ENCODE data around the gene MED9. TPM values are rescaled to one million over a fixed set of nuclear protein-coding genes. Genes with fewer than 3 reads are reported as not detected.

MED9 gene
- total and polyA plus RNA-seq, 2 of the 8 experiments (the other 6 are each of a cell fraction or from before 2014, with no cell fraction given) = 15.8 to 19.7 TPM

GRCh38 chr17:17446666-17447155 lies 30.1 kb upstream of the MED9 start:
- Histone ChIP-seq H3K27me3 (replicated peaks in 1 of 4; ENCODE audit: control insufficient read depth in 3 of 4, extremely low read depth in 1 of 4, insufficient read depth in 3 of 4, low read length in 3 of 4) (no peaks in the 10 kb centered on the region), H3K14ac (ENCODE audit: insufficient read length) (no peak overlapping the region), H2BK20ac (ENCODE audit: low read length) (no peak overlapping the region), H4K5ac (ENCODE audit: insufficient read length, low read depth, low read length) (no peak overlapping the region), H3K56ac (replicated peaks; ENCODE audit: insufficient read length, low read depth, low read length) (no peak overlapping the region), H3K23ac (ENCODE audit: insufficient read length) (no peak overlapping the region), H3K9me3 (ENCODE audit: insufficient read depth in 2 of 2, low read depth in 1 of 2, low read length in 1 of 2) (no peaks in the 10 kb centered on the region), H2BK5ac (ENCODE audit: low read depth, low read length) (no peak overlapping the region), H3K79me1 (ENCODE audit: low read depth, low read length) (no peaks in the 10 kb centered on the region), H2BK120ac (replicated peaks; ENCODE audit: low read depth, low read length) (no peak overlapping the region), H4K20me1 (replicated peaks in 1 of 2; ENCODE audit: control insufficient read depth in 1 of 2, insufficient read depth in 2 of 2, low read length in 2 of 2) (no peaks in the 10 kb centered on the region), H3K36me3 (ENCODE audit: control insufficient read depth in 2 of 4, insufficient read depth in 4 of 4, low read length in 3 of 4) (no peaks in the 10 kb centered on the region), H3K4me2 (ENCODE audit: insufficient read depth in 1 of 2, low read depth in 2 of 2, low read length in 2 of 2) (no peak overlapping the region), H3K4me1 (replicated peaks in 1 of 4; ENCODE audit: control insufficient read depth in 3 of 4, insufficient read depth in 4 of 4, low read length in 3 of 4) (peaks cover 0 to 4% (median 2%) of the 10 kb centered on the region in 4 experiments; a peak in 1 of 7 replicates), H2BK12ac (ENCODE audit: low read depth, low read length) (no peak overlapping the region), H3K27ac (ENCODE audit: low read depth, low read length) (no peak overlapping the region), H4K8ac (ENCODE audit: extremely low read depth, insufficient read depth, low read length) (no peak overlapping the region; the same call in 1 of the 2 replicates), H2AK5ac (ENCODE audit: low read depth, low read length) (no peak overlapping the region), H3K4ac (replicated peaks; ENCODE audit: insufficient read length, low read depth, low read length) (no peak overlapping the region), H3K9ac (replicated peaks in 1 of 4; ENCODE audit: extremely low read depth in 1 of 4, low read depth in 3 of 4, low read length in 3 of 4) (no peak overlapping the region), H4K91ac (replicated peaks; ENCODE audit: insufficient read length, low read length) (no peak overlapping the region), H3K23me2 (ENCODE audit: low read depth, low read length) (no peaks in the 10 kb centered on the region), H3K4me3 (ENCODE audit: extremely low read depth in 1 of 4, insufficient read depth in 2 of 4, low read depth in 3 of 4, low read length in 4 of 4) (no peak overlapping the region), H3K18ac (ENCODE audit: extremely low read depth, low read length) (no peak overlapping the region), H2BK15ac (ENCODE audit: low read length) (no peak overlapping the region), H3K79me2 (ENCODE audit: control insufficient read depth in 1 of 2, insufficient read depth in 2 of 2, low read length in 2 of 2) (no peaks in the 10 kb centered on the region), H2AFZ (ENCODE audit: low read length) (no peak overlapping the region)
- POLR2A ChIA-PET (ENCODE audit: partially characterized antibody) = no interaction called here
- FAIRE-seq (no peak), DNase-seq (ENCODE audit: low read depth in 1 of 2, low spot score in 2 of 2) (no peak)
- WGBS, 2 experiments (ENCODE audit: extremely low coverage in 1 of 2, insufficient coverage in 1 of 2, insufficient read length in 1 of 2, insufficient replicate concordance in 2 of 2, low coverage in 1 of 2, low lambda C conversion rate in 2 of 2, missing lambda C conversion rate in 1 of 2) = 89% methylated on average over 4 of the region's 4 CpGs; no CpG with 5 or more reads in 1 of the 2 experiments
- CTCF ChIA-PET (ENCODE audit: partially characterized antibody) = interaction anchor here (1.6 to 3.7 kb wide), 3 partner anchors 10 to 59 kb away, joined by 5 to 12 read pairs (median 5); no protein-coding TSS in a partner anchor
- TF ChIP-seq RXRA (IDR thresholded peaks at IDR 0.05; ENCODE audit: insufficient read depth, low read depth, low read length) = no peak
- TF ChIP-seq E2F6 (IDR thresholded peaks at IDR 0.05) = no peak
- TF ChIP-seq RBBP5 (IDR thresholded peaks at IDR 0.05; ENCODE audit: borderline replicate concordance, low read depth, low read length) = no peak
- TF ChIP-seq NANOG (IDR thresholded peaks at IDR 0.05; ENCODE audit: insufficient read depth, low read depth, low read length, poor library complexity, severe bottlenecking) = no peak
- TF ChIP-seq CHD1 (IDR thresholded peaks at IDR 0.05; ENCODE audit: low read depth, low read length) = no peak
- TF ChIP-seq SRF (IDR thresholded peaks at IDR 0.05; ENCODE audit: low read depth, low read length) = no peak
- TF ChIP-seq CTCF (IDR thresholded peaks at IDR 0.05; ENCODE audit: control extremely low read depth in 1 of 3, insufficient read depth in 1 of 3, low read depth in 1 of 3, low read length in 3 of 3) = no peak
- TF ChIP-seq FOSL1 (IDR thresholded peaks at IDR 0.05; ENCODE audit: insufficient read depth, low read depth, low read length) = no peak
- TF ChIP-seq SUZ12 (IDR thresholded peaks at IDR 0.05; ENCODE audit: low read length) = no peak
- TF ChIP-seq SP1 (IDR thresholded peaks at IDR 0.05; ENCODE audit: low read depth, low read length) = no peak
